Endodermal cell (in vitro differentiated cells): ENCODE measurements around the gene TEC. TPM values are rescaled to one million over a fixed set of nuclear protein-coding genes. Genes with fewer than 3 reads are reported as not detected.

ENCODE experiments used
- DNase-seq: peaks from one replicate; pipeline ENCODE4 v3.0.0-alpha.2; 2017
- H3K27ac ChIP-seq: 2 replicates; pipeline ENCODE4 v1.5.1; 2013; ENCODE audit warnings: mild to moderate bottlenecking, low read depth, low read length, moderate library complexity
- H3K27me3 ChIP-seq: 2 replicates; pipeline ENCODE4 v1.6.1; 2013; ENCODE audit warnings: mild to moderate bottlenecking, low read length, moderate library complexity; ENCODE audit not compliant: insufficient read depth, control insufficient read depth, poor library complexity, severe bottlenecking
- H3K36me3 ChIP-seq: 2 replicates; pipeline ENCODE4 v1.7.0; 2013; ENCODE audit warnings: mild to moderate bottlenecking, low read length, moderate library complexity; ENCODE audit not compliant: control insufficient read depth, insufficient read depth
- H3K4me1 ChIP-seq: one replicate; pipeline ENCODE4 v1.7.0; 2013; ENCODE audit warnings: low read length; ENCODE audit not compliant: control insufficient read depth, insufficient read depth
- H3K4me3 ChIP-seq: 2 replicates; pipeline ENCODE4 v1.5.1; 2013; ENCODE audit warnings: mild to moderate bottlenecking, low read length, moderate library complexity
- H3K9ac ChIP-seq: 2 replicates; pipeline ENCODE4 v1.6.1; 2013; ENCODE audit warnings: mild to moderate bottlenecking, low read length, moderate library complexity; ENCODE audit not compliant: poor library complexity, severe bottlenecking; ENCODE audit errors: extremely low read depth
- H3K9me3 ChIP-seq: 2 replicates; pipeline ENCODE4 v1.6.1; 2013; ENCODE audit warnings: mild to moderate bottlenecking, low read length, moderate library complexity; ENCODE audit not compliant: control insufficient read depth
- H3K27ac Mint-ChIP-seq: 2 replicates; pipeline ENCODE4 v1.8.0; 2020; ENCODE audit warnings: mixed read lengths
- H3K27me3 Mint-ChIP-seq: 2 replicates; pipeline ENCODE4 v1.8.0; 2021; ENCODE audit warnings: mild to moderate bottlenecking, mixed read lengths; ENCODE audit not compliant: insufficient read depth
- H3K36me3 Mint-ChIP-seq: 2 replicates; pipeline ENCODE4 v1.8.0; 2020; ENCODE audit warnings: low read depth, mixed read lengths
- H3K4me1 Mint-ChIP-seq: 2 replicates; pipeline ENCODE4 v1.8.0; 2020; ENCODE audit warnings: mixed read lengths
- H3K4me3 Mint-ChIP-seq: 2 replicates; pipeline ENCODE4 v1.8.0; 2020; ENCODE audit warnings: mild to moderate bottlenecking, moderate library complexity, mixed read lengths
- H3K9me3 Mint-ChIP-seq: 2 replicates; pipeline ENCODE4 v1.8.0; 2020; ENCODE audit warnings: mild to moderate bottlenecking, mixed read lengths
- WGBS, 2 experiments: methylation state at CpG; one replicate each; pipeline versions ENCODE4 v1.1.5 to v1.1.7; 2013; ENCODE audit warnings: missing lambda C conversion rate in 2 of 2, mixed read lengths in 1 of 2; ENCODE audit not compliant: insufficient coverage in 1 of 2, insufficient read length in 1 of 2; 5-methylcytosine and 5-hydroxymethylcytosine counted together
- total RNA-seq, 2 donors: library from RNA; stranded (reverse); fragmentation: NEBNext Ultra II Directional in 1 of 2; extraction: Animal tissue kit (Norgen Biotek cat#: 25700) in 1 of 2; gene quantifications; 2 replicates in 1 of 2; 3 replicates in 1 of 2; pipeline ENCODE4 v1.2.1, GENCODE V29; 2021
- TF ChIP-seq, protein P1 (sequence below): fragments of 200-600 bp; sonication (generic); conservative IDR thresholded peaks from 2 replicates; pipeline ENCODE4 v1.5.0; 2021; ENCODE audit warnings: antibody characterized with exemption, mild to moderate bottlenecking

TEC gene
- total RNA-seq, 2 donors from 2014 or later: 3.8 to 5.4 TPM

DNA sequence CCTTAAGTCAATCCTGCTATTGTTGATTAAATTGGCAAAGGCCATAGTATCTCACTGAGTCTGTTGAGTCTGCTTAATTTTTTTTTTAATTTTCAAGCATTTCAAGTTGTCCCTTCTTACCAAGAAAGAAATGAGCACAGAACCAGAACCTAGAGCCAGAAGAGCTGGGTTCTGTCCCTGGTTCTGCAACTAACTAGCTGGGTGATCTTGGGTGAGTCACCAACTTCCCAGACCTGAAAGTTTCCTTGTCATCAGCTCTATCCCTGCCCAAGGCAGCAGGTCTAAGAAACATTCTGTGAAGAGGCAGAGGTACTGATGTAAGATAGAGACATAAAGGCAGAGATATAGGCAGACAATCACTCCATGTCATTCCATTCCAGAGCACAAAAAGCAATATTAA, 17.3 kb downstream of the TEC start:
- Histone ChIP-seq H3K4me3 (no peak overlapping the region), H3K27ac (no peak overlapping the region), H3K27me3 (no peaks in the 10 kb centered on the region), H3K4me1 (no peaks in the 10 kb centered on the region), H3K9me3 (no peaks in the 10 kb centered on the region), H3K9ac (no peak overlapping the region), H3K36me3 (no peaks in the 10 kb centered on the region)
- TF ChIP-seq, protein P1, sequence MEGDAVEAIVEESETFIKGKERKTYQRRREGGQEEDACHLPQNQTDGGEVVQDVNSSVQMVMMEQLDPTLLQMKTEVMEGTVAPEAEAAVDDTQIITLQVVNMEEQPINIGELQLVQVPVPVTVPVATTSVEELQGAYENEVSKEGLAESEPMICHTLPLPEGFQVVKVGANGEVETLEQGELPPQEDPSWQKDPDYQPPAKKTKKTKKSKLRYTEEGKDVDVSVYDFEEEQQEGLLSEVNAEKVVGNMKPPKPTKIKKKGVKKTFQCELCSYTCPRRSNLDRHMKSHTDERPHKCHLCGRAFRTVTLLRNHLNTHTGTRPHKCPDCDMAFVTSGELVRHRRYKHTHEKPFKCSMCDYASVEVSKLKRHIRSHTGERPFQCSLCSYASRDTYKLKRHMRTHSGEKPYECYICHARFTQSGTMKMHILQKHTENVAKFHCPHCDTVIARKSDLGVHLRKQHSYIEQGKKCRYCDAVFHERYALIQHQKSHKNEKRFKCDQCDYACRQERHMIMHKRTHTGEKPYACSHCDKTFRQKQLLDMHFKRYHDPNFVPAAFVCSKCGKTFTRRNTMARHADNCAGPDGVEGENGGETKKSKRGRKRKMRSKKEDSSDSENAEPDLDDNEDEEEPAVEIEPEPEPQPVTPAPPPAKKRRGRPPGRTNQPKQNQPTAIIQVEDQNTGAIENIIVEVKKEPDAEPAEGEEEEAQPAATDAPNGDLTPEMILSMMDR: no peak
- H3K36me3 Mint-ChIP-seq: no peaks in the 10 kb centered on the region
- no peak for DNase-seq
- H3K4me1 Mint-ChIP-seq: peaks cover 1% of the 10 kb centered on the region
- no peak overlapping the region for H3K27ac Mint-ChIP-seq
- H3K9me3 Mint-ChIP-seq: no peaks in the 10 kb centered on the region
- H3K4me3 Mint-ChIP-seq: no peak overlapping the region
- H3K27me3 Mint-ChIP-seq: no peaks in the 10 kb centered on the region

DNA sequence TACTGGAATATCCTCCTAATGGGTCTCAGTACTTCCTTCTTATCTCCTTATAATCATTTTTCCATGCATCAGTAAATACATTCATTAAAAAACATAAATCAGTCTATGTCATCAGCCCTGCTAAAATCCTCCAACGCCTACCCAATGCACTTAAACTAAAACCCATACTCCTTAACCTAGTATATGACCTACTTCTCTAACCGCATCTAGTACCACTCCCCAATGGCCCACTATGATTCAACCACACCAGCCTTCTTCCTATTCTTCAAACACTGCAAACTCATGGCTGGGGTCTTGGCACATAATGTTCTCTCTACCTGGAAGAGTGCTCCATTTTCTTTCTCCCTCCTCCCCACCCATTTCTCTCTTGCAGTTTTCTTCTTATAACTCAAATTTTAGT, 18.7 kb downstream of the TEC start:
- Histone ChIP-seq H3K9me3 (peaks cover 5% of the 10 kb centered on the region), H3K9ac (no peak overlapping the region), H3K27me3 (no peaks in the 10 kb centered on the region), H3K4me1 (no peaks in the 10 kb centered on the region), H3K4me3 (no peak overlapping the region), H3K36me3 (no peaks in the 10 kb centered on the region), H3K27ac (no peak overlapping the region)
- WGBS, 2 experiments: 92 to 93% methylated on average over 2 of the region's 2 CpGs
- Mint-ChIP-seq H3K27ac (no peak overlapping the region), H3K27me3 (no peaks in the 10 kb centered on the region), H3K9me3 (peaks cover 5% of the 10 kb centered on the region), H3K36me3 (no peaks in the 10 kb centered on the region), H3K4me1 (no peaks in the 10 kb centered on the region), H3K4me3 (no peak overlapping the region)
- TF ChIP-seq, protein P1: no peak
- DNase-seq: no peak

DNA sequence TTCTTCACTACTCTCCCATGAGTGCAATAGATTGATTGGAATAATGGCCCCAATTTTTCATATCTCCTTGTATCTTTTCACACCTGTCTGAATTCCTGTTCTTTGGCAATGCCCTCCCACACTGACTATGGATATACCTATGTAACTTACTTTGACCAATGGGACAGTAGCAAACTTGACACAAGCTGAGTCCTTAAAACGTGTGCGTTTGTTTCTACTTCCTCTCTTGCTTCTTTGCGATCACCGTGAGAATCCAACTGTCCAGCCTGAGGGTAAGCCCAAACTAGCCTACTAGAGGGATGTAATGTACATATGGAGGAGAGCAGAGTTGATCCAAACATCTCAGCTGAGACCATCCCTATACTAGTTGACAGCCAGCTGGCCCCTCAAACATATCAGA, 19.3 kb downstream of the TEC start:
- 92 to 97% methylated on average over 2 to 4 of the region's 4 CpGs for WGBS, 2 experiments
- no peak overlapping the region for H3K4me3 ChIP-seq
- TF ChIP-seq, protein P1: no peak
- no peaks in the 10 kb centered on the region for H3K4me1 ChIP-seq
- H3K27ac ChIP-seq: no peak overlapping the region
- Mint-ChIP-seq H3K9me3 (peaks cover 6% of the 10 kb centered on the region), H3K4me3 (no peak overlapping the region), H3K36me3 (no peaks in the 10 kb centered on the region), H3K27me3 (no peaks in the 10 kb centered on the region), H3K27ac (no peak overlapping the region), H3K4me1 (no peaks in the 10 kb centered on the region)
- H3K9me3 ChIP-seq: peaks cover 5% of the 10 kb centered on the region
- no peaks in the 10 kb centered on the region for H3K36me3 ChIP-seq
- no peak for DNase-seq
- H3K9ac ChIP-seq: no peak overlapping the region
- no peaks in the 10 kb centered on the region for H3K27me3 ChIP-seq
